ENCODE results near the gene SOX6. TPM values are rescaled to one million over a fixed set of nuclear protein-coding genes. Genes with fewer than 3 reads are reported as not detected.

Gene SOX6
- total RNA-seq, 1 donor: 0.27 TPM

- DNase-seq (ENCODE audit: low read depth in 2 of 3, low spot score in 2 of 3): no peak
Measured at GRCh38 chr11:15972838-15973237, 383.5 kb downstream of the SOX6 start.

- DNase-seq (ENCODE audit: low read depth in 2 of 3, low spot score in 2 of 3): no peak
Measured at GRCh38 chr11:15971215-15971546, 385.2 kb downstream of the SOX6 start.

- DNase-seq (ENCODE audit: low read depth in 2 of 3, low spot score in 2 of 3): no peak
Measured at GRCh38 chr11:15970506-15971214, 385.7 kb downstream of the SOX6 start.

- no peak for DNase-seq (ENCODE audit: low read depth in 2 of 3, low spot score in 2 of 3)
Measured at GRCh38 chr11:15969701-15970329, 386.5 kb downstream of the SOX6 start.

- DNase-seq (ENCODE audit: low read depth in 2 of 3, low spot score in 2 of 3): peak in 2 of 3 donors; percentile 74 to 88
Measured at GRCh38 chr11:15969281-15969680, 387.1 kb downstream of the SOX6 start.

- DNase-seq (ENCODE audit: low read depth in 2 of 3, low spot score in 2 of 3): no peak
Measured at GRCh38 chr11:15968461-15969130, 387.8 kb downstream of the SOX6 start.

GRCh38 chr11:15967966-15968365, 388.4 kb downstream of the SOX6 start:
- peak in 1 of 3 donors; percentile 11 for DNase-seq (ENCODE audit: low read depth in 2 of 3, low spot score in 2 of 3)

- DNase-seq (ENCODE audit: low read depth in 2 of 3, low spot score in 2 of 3): peak in 1 of 3 donors; percentile 48
Measured at GRCh38 chr11:15967166-15967565, 389.2 kb downstream of the SOX6 start.

- no peak for DNase-seq (ENCODE audit: low read depth in 2 of 3, low spot score in 2 of 3)
Measured at GRCh38 chr11:15965562-15966250, 390.6 kb downstream of the SOX6 start.

GRCh38 chr11:15963266-15963665, 393.1 kb downstream of the SOX6 start:
- no peak for DNase-seq (ENCODE audit: low read depth in 2 of 3, low spot score in 2 of 3)

DNA sequence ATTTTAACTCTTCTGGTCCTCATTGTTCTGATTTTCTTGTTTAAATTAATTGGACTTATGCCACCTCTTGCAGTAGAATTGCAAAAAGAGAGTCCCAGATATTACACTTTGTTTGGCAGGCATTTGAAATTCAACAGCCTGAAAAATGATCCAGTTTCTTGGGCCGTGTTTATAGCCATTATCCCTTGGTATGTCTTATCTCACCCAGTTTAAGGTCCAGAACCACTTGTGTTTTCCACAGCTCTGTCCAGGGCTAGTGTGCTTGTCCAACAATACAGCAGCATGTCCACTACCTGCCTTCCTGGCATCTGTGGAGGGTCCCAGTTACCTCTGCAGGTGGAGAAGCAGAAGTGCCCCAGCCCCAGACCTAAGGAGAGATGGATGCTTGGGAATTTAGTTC, 397.4 kb downstream of the SOX6 start:
- no peak for DNase-seq (ENCODE audit: low read depth in 2 of 3, low spot score in 2 of 3)

DNA sequence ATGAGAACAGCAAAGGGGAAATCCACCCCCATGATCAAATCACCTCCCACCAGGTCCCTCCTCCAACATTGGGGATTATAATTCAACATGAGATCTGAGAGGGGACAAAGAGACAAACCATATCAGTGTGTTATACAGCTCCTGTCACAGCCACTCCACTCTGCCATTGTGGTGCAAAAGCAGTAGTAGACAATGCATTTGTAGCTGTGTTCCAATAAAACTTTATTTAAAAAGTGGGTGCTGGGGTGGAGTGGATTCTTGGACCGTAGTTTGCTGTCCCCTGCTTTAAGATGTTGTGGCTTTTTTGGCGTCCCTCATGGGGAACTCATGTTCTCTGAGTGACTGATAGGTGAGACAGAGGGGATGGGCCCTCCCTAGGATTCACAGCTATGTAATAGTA, 399.1 kb downstream of the SOX6 start:
- DNase-seq (ENCODE audit: low read depth in 2 of 3, low spot score in 2 of 3): no peak

DNA sequence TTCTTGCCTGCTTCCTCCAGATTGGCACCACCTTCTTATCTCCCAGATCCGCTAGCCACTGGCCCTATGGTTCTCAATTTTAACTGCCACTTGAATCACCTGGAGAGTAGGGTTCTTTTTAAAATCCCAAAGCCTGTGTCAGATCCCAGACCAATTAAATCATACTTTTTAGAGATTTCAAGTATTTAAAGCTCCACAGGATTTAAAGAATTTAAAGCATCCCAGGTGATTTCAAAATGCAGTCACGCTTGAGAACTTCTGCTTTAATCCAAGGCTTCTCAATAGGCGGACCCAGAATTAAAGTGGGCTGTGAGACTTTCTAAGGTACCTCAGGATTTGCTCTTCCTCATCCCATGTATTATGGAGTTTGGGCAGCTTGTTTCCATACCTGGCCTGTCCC, 400.0 kb downstream of the SOX6 start:
- DNase-seq (ENCODE audit: low read depth in 2 of 3, low spot score in 2 of 3): no peak

DNA sequence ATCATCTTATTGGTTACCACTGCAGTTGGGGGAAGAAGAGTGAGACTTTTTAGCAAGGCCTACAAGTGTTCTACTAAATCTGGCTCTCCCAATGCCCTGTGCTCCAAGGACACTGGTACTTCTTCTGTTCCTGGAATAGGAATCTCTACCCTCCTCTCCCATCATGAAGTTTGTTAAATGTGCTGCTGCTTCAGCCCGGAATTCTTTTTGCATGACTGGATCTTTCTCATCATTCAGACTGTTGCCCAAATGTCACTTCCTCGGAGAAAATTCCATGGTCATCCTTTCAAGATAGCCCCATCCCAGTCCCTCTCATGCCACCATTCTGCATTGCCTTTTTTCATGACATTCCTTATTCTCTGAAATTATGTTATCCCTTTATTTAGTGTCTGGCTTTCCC, 400.8 kb downstream of the SOX6 start:
- DNase-seq (ENCODE audit: low read depth in 2 of 3, low spot score in 2 of 3): no peak

DNA sequence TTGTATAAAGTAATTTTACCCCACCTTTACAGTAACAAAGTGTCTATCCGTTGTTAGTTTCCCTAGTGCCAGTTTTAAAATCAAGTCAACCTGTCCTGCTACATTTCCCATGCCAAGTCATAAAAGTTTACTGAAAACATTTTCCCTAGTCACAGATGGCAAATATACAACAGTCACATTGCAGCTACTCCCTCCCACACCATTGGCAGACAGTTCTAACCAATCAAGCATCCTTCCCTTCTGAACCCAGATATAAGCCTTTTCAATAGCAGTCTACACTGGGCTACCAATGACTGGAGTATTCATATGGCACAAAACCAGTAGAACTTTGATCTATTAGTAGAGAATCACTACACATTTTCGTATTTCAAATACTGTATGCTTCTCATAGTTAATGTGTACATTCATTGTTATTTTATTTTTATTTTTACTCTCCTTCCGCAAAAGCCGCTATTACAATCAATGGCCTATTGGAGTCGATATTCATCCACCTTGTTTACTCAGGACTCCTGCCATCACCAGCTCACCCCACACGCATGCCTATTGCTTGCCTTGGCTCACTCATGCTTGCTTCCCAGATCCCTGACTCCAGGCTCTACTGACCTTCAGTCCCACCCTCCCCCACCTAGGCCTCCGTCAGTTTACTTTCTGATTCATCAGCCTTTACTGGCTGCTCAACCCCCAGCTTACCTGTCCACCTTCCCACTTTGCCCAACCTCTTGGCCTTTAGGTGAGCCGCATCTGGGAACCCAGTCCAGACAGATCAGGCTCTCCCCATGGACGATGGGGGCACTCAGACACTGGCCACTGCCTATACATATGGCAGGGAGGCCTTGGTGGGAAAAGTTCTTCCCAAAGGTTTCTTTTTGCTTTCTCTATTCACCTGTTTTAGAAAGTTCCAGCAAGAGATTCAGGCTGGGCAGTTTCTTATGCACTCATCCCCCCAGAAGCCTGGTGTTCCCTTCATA, 408.4 kb downstream of the SOX6 start:
- no peak for DNase-seq (ENCODE audit: low read depth in 2 of 3, low spot score in 2 of 3)

GRCh38 chr11:15945726-15946125, 410.6 kb downstream of the SOX6 start:
- no peak for DNase-seq (ENCODE audit: low read depth in 2 of 3, low spot score in 2 of 3)

DNA sequence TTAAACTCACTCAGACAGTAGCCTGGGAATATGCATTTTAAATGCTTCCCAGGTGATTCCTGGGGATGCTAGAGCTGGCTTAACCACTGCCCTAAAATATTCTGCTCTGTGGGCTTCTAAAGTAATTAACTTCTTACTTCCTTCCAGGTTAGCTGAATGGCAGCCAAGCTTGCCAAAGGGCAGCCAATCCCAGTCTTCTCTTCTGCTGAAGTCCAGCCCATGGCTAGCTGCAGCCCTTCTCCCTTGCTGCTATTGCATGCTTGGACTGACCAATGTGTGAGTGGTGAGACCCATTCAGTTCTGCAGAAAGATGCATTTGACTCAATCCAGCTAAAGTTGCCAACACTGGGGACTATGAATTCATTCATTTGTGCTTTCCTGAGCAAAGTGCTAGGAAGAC, 411.9 kb downstream of the SOX6 start:
- DNase-seq (ENCODE audit: low read depth in 2 of 3, low spot score in 2 of 3): no peak

DNA sequence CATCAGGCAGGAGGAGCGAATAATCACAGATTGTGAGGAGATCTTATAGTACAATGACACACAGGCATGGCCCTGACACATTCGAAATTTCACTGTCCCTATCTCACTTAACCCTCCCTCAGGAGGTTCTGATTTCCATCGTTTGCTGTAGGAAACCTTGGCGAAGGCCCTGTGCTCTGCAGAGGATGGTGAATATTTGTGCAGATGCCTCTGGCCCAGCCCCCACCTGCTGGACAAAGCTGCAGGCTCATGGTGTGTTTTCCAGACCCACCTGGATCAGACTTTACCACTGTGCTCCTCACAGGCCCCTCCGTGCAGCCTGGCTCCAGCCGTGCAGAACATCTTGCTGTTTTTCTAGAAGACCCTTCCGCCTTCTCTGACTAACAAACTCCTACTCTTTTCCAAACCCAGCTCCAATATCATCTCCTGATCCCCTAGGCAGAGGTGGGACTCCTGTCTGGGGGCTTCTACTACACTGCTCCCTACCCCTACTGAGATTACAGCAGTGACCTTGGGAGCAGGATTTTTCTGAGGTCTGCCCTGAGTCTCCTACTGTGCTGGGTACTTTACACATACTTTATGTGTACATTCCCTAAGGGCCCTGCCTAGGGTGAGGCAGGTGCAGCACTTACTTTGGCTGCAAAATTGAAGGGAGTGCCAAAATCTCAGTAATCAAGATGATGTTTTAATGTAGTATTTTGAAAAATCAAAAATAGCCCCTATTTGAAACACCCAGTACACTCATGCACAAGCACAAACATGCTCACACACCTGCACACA, 412.7 kb downstream of the SOX6 start:
- DNase-seq (ENCODE audit: low read depth in 2 of 3, low spot score in 2 of 3): no peak

DNA sequence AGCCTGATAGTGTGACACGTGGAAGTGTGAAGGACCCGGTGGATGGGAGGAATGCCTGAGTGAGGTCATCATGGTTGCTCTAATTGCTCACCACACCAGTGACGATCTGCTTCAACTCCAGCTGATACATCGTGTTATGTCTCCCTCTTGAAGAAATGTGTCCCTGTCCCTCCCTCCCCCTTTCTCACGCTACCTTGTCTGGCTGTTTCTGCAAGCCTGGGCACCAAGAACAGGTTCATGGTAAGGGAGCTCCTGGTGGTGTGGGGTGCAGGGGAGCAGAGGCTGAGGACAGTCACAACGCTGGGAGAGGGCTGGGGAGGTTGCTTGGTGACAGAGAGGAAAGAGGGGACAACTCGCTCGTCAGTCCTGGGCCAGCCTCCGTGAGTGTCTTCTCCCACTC, 413.4 kb downstream of the SOX6 start:
- no peak for DNase-seq (ENCODE audit: low read depth in 2 of 3, low spot score in 2 of 3)

- DNase-seq (ENCODE audit: low read depth in 2 of 3, low spot score in 2 of 3): no peak
Measured at GRCh38 chr11:15942126-15942525, 414.2 kb downstream of the SOX6 start.
